A549 (cell line): ENCODE results near the gene DCTD. TPM values are rescaled to one million over a fixed set of nuclear protein-coding genes. Genes with fewer than 3 reads are reported as not detected.

ENCODE experiments used
- ATAC-seq, 2 experiments: fragments of 200-7000 bp in 1 of 2; fragments of >200 bp in 1 of 2; cut with Nextera tagmentation in 1 of 2; cut with Tn5 transposase in 1 of 2; 3 replicates each; pipeline versions ENCODE4 v1.8.0 to v1.9.1; 2018 to 2020; ENCODE audit warnings: mild to moderate bottlenecking in 1 of 2, moderate library complexity in 1 of 2
- CTCF ChIA-PET: fragments of 300-600 bp; sonication (Branson Sonifier 250); formaldehyde crosslinking; extraction: SDS; loops from one replicate; lab custom pipeline; 2021; ENCODE audit warnings: antibody characterized with exemption, inconsistent platforms; lab: Yijun Ruan, JAX
- POLR2A ChIA-PET: fragments of 350-600 bp; formaldehyde crosslinking; extraction: SDS; loops from one replicate; lab custom pipeline; 2021; ENCODE audit warnings: antibody characterized with exemption, inconsistent platforms; lab: Yijun Ruan, JAX
- DNase-seq, 2 experiments: peaks; one replicate each; pipeline versions ENCODE4 v3.0.0 to v3.0.0-alpha.2; 2011 to 2016; ENCODE audit warnings: low read depth in 1 of 2, low spot score in 1 of 2
- FAIRE-seq: peaks from 2 replicates; lab custom pipeline; 2011; peaks lifted over from hg19 to GRCh38; lab: Jason Lieb, UNC
- H3K27ac ChIP-seq, 2 experiments: fragments of >200 bp; sonication (Bioruptor Twin); formaldehyde crosslinking; 3 replicates each; pipeline ENCODE4 v1.5.1; 2016 to 2017
- H3K4me1 ChIP-seq: fragments of >200 bp; sonication (Bioruptor Twin); formaldehyde crosslinking; 3 replicates; pipeline ENCODE4 v1.6.1; 2016
- H3K4me2 ChIP-seq: fragments of >200 bp; sonication (Bioruptor Twin); formaldehyde crosslinking; 3 replicates; pipeline ENCODE4 v1.6.1; 2016
- H3K4me3 ChIP-seq: fragments of >200 bp; sonication (Bioruptor Twin); formaldehyde crosslinking; 3 replicates; pipeline ENCODE4 v1.5.1; 2016
- H3K9me3 ChIP-seq: fragments of >200 bp; sonication (Bioruptor Twin); formaldehyde crosslinking; 3 replicates; pipeline ENCODE4 v1.6.1; 2016
- ATOH8 ChIP-seq: fragments of 250-450 bp; sonication (Bioruptor Pico); IDR thresholded peaks from 2 replicates; pipeline ENCODE4 v1.5.0; 2020; ENCODE audit warnings: low read depth, mild to moderate bottlenecking, moderate library complexity
- CTCF ChIP-seq: fragments of >200 bp; sonication (Bioruptor Twin); formaldehyde crosslinking; IDR thresholded peaks from 3 replicates; pipeline ENCODE4 v1.5.1; 2016
- E2F6 ChIP-seq: IDR thresholded peaks from 2 replicates; pipeline ENCODE4 v1.6.1; 2012; ENCODE audit warnings: low read depth, borderline replicate concordance
- EHMT2 ChIP-seq: fragments of 200-600 bp; sonication (generic); IDR thresholded peaks from 2 replicates; pipeline ENCODE4 v1.6.1; 2016; ENCODE audit warnings: antibody characterized with exemption, low read depth, mild to moderate bottlenecking, moderate library complexity
- ELK1 ChIP-seq: fragments of 150-350 bp; IDR thresholded peaks from 2 replicates; pipeline ENCODE4 v1.6.1; 2014; ENCODE audit warnings: low read depth, mild to moderate bottlenecking, low read length
- FOSL2 ChIP-seq, 2 experiments: fragments of 450-650 bp in 1 of 2; fragments of >200 bp in 1 of 2; sonication (Bioruptor Twin) in 1 of 2; formaldehyde crosslinking; IDR thresholded peaks; 2 replicates each; pipeline versions ENCODE4 v1.5.0 to v1.6.1; 2016 to 2020; ENCODE audit warnings: mild to moderate bottlenecking in 1 of 2, moderate library complexity in 1 of 2
- HMGXB4 ChIP-seq: fragments of 250-450 bp; sonication (Bioruptor Pico); IDR thresholded peaks from 2 replicates; pipeline ENCODE4 v1.5.0; 2021; ENCODE audit warnings: mild to moderate bottlenecking, moderate library complexity, borderline replicate concordance
- HOXB13 ChIP-seq: fragments of 250-450 bp; sonication (Bioruptor Pico); IDR thresholded peaks from 2 replicates; pipeline ENCODE4 v1.5.0; 2020; ENCODE audit warnings: low read depth, mild to moderate bottlenecking, moderate library complexity
- JUNB ChIP-seq: fragments of >200 bp; sonication (Bioruptor Twin); formaldehyde crosslinking; IDR thresholded peaks from 2 replicates; pipeline ENCODE4 v1.6.1; 2016
- MAFK ChIP-seq: fragments of 450-650 bp; IDR thresholded peaks from 2 replicates; pipeline ENCODE4 v1.6.1; 2014; ENCODE audit not compliant: partially characterized antibody
- MYC ChIP-seq: IDR thresholded peaks from 2 replicates; pipeline ENCODE4 v1.6.1; 2012; ENCODE audit warnings: mild to moderate bottlenecking, inconsistent platforms, low read length, improper control_type of control experiment, borderline replicate concordance
- NPAS2 ChIP-seq: fragments of 250-450 bp; sonication (Bioruptor Pico); IDR thresholded peaks from 2 replicates; pipeline ENCODE4 v1.8.0; 2022; ENCODE audit warnings: mild to moderate bottlenecking, moderate library complexity, borderline replicate concordance
- PHF8 ChIP-seq: fragments of 200-600 bp; sonication (generic); IDR thresholded peaks from 2 replicates; pipeline ENCODE4 v1.6.1; 2016; ENCODE audit warnings: low read depth, mild to moderate bottlenecking, antibody characterized with exemption, moderate library complexity, borderline replicate concordance
- RCOR1 ChIP-seq: fragments of 150-350 bp; IDR thresholded peaks from 2 replicates; pipeline ENCODE4 v1.6.1; 2014; ENCODE audit warnings: antibody characterized with exemption, low read length, low read depth
- REST ChIP-seq: fragments of 200-600 bp; sonication (generic); IDR thresholded peaks from 2 replicates; pipeline ENCODE4 v1.6.1; 2016; ENCODE audit warnings: antibody characterized with exemption, mild to moderate bottlenecking, moderate library complexity
- SMC3 ChIP-seq: fragments of >200 bp; sonication (Bioruptor Twin); formaldehyde crosslinking; IDR thresholded peaks from 3 replicates; pipeline ENCODE4 v1.6.1; 2018; ENCODE audit warnings: inconsistent platforms
- ZFP36 ChIP-seq: fragments of 450-650 bp; IDR thresholded peaks from 2 replicates; pipeline ENCODE4 v1.6.1; 2014; ENCODE audit warnings: borderline replicate concordance; ENCODE audit not compliant: partially characterized antibody
- ZNF302 ChIP-seq: fragments of 250-450 bp; sonication (Bioruptor Pico); IDR thresholded peaks from 2 replicates; pipeline ENCODE4 v1.9.0; 2021; ENCODE audit warnings: inconsistent platforms, mild to moderate bottlenecking, moderate library complexity
- WGBS: methylation state at CpG from one replicate; pipeline ENCODE4 v1.1.6; 2017; ENCODE audit errors: missing lambda C conversion rate; 5-methylcytosine and 5-hydroxymethylcytosine counted together
- polyA plus RNA-seq, 4 experiments: library from polyadenylated mRNA; depleted of rRNA in 3 of 4; stranded (reverse); fragments of >200 nt; fragmentation: RNase III in 1 of 4; extraction: RNeasy Plus Mini Kit Qiagen cat#74134 plus additional on column Dnase treatment in 1 of 4; gene quantifications; 2 replicates in 3 of 4; 3 replicates in 1 of 4; pipeline ENCODE4 v1.2.3, GENCODE V29; 2011 to 2017

Gene DCTD
- polyA plus RNA-seq, 2 of the 4 experiments (the other 2 are of a cell fraction): 74.4 to 112 TPM

GRCh38 chr4:182931691-182932345 is 14.6 kb upstream of the DCTD start:
- Histone ChIP-seq H3K27ac (no peak overlapping the region), H3K4me2 (no peak overlapping the region), H3K4me1 (0 out of 3 replicates have a peak, but pooled peaks cover 4% of the 10 kb centered on the region), H3K4me3 (no peak overlapping the region), H3K9me3 (no peaks in the 10 kb centered on the region)
- no peak for TF ChIP-seq FOSL2 (IDR thresholded peaks at IDR 0.05)
- TF ChIP-seq FOSL2 (CRISPR knock-in tag; IDR thresholded peaks at IDR 0.05): no peak
- TF ChIP-seq SMC3: no peak
- no peak for TF ChIP-seq MAFK
- no peak for TF ChIP-seq CTCF
- no peak for TF ChIP-seq ZNF302
- no peak for TF ChIP-seq HMGXB4 (CRISPR knock-in tag)
- TF ChIP-seq ELK1: no peak
- TF ChIP-seq NPAS2 (CRISPR knock-in tag): no peak
- TF ChIP-seq HOXB13 (CRISPR knock-in tag): no peak
- TF ChIP-seq ZFP36: no peak
- no peak for TF ChIP-seq ATOH8 (CRISPR knock-in tag)
- TF ChIP-seq RCOR1: no peak
- no peak for TF ChIP-seq E2F6
- no peak for TF ChIP-seq PHF8
- TF ChIP-seq JUNB: no peak
- no peak for TF ChIP-seq EHMT2
- no peak for TF ChIP-seq REST
- no peak for TF ChIP-seq MYC
- WGBS: 40% methylated on average over 5 of the region's 5 CpGs
- FAIRE-seq: no peak
- no peak for DNase-seq
- POLR2A ChIA-PET: no interaction called here
- CTCF ChIA-PET: interaction anchor here (1.1 to 2.1 kb wide), 2 partner anchors 10 to 141 kb away, joined by 3 to 4 read pairs; no protein-coding TSS in a partner anchor
- ATAC-seq: no peak
